Caco-2 (cell line): ENCODE measurements around the gene ETV6. TPM values are rescaled to one million over a fixed set of nuclear protein-coding genes. Genes with fewer than 3 reads are reported as not detected.

Experiments
- BruUV-seq: library from RNA; stranded (reverse); fragments of 400-500 nt; replicated peaks from 2 replicates; lab custom pipeline; 2021; lab: Mats Ljungman, UMichigan
- CTCF ChIA-PET: fragments of 300-600 bp; sonication (Branson Sonifier 250); formaldehyde crosslinking; loops from one replicate; lab custom pipeline; 2022; ENCODE audit warnings: antibody characterized with exemption; lab: Charles Lee
- POLR2A ChIA-PET: fragments of 300-600 bp; sonication (Branson Sonifier 250); formaldehyde crosslinking; loops from one replicate; lab custom pipeline; 2022; ENCODE audit warnings: antibody characterized with exemption; lab: Charles Lee
- DNase-seq, 2 experiments: peaks; one replicate each; pipeline versions ENCODE4 v3.0.0 to v3.0.0-alpha.2; 2020 to 2022
- H3K27me3 ChIP-seq: replicated peaks from 2 replicates; pipeline ENCODE4 v1.6.0; 2011; ENCODE audit warnings: low read length; ENCODE audit not compliant: control insufficient read depth, insufficient read depth
- H3K36me3 ChIP-seq: 2 replicates; pipeline ENCODE4 v1.5.1; 2011; ENCODE audit warnings: low read length; ENCODE audit not compliant: control insufficient read depth, insufficient read depth
- H3K4me1 ChIP-seq: fragments of 250-450 bp; sonication (Bioruptor Pico); 2 replicates; pipeline ENCODE4 v1.5.1; 2020; ENCODE audit warnings: mild to moderate bottlenecking
- H3K4me3 ChIP-seq: 2 replicates; pipeline ENCODE4 v1.5.1; 2011; ENCODE audit warnings: low read depth, mild to moderate bottlenecking, control low read depth, low read length
- H3K9me3 ChIP-seq: fragments of 250-450 bp; sonication (Bioruptor Pico); 2 replicates; pipeline ENCODE4 v1.5.1; 2020; ENCODE audit warnings: mild to moderate bottlenecking, moderate library complexity
- H3K27ac Mint-ChIP-seq: one replicate; pipeline ENCODE4 v1.8.0; 2022; ENCODE audit warnings: mixed read lengths; ENCODE audit not compliant: unreplicated experiment
- H3K27me3 Mint-ChIP-seq: one replicate; pipeline ENCODE4 v1.8.0; 2022; ENCODE audit warnings: mixed read lengths; ENCODE audit not compliant: insufficient read depth, unreplicated experiment
- H3K36me3 Mint-ChIP-seq: one replicate; pipeline ENCODE4 v1.8.0; 2022; ENCODE audit warnings: mild to moderate bottlenecking, mixed read lengths; ENCODE audit not compliant: insufficient read depth, unreplicated experiment
- H3K4me1 Mint-ChIP-seq: one replicate; pipeline ENCODE4 v1.8.0; 2022; ENCODE audit warnings: low read depth, mixed read lengths; ENCODE audit not compliant: unreplicated experiment
- H3K4me3 Mint-ChIP-seq: one replicate; pipeline ENCODE4 v1.8.0; 2022; ENCODE audit warnings: mild to moderate bottlenecking, moderate library complexity, mixed read lengths; ENCODE audit not compliant: unreplicated experiment
- H3K9me3 Mint-ChIP-seq: one replicate; pipeline ENCODE4 v1.8.0; 2022; ENCODE audit warnings: mixed read lengths; ENCODE audit not compliant: unreplicated experiment
- CTCF ChIP-seq, 2 experiments: fragments of 200-600 bp in 1 of 2; IDR thresholded peaks; 1 replicate in 1 of 2; 2 replicates in 1 of 2; pipeline versions ENCODE4 v1.5.1 to v1.8.0; 2011 to 2022; ENCODE audit warnings: antibody characterized with exemption in 1 of 2, control low read depth in 1 of 2, inconsistent platforms in 1 of 2, low read depth in 1 of 2, low read length in 1 of 2, mild to moderate bottlenecking in 1 of 2, moderate library complexity in 1 of 2; ENCODE audit not compliant: insufficient read depth in 1 of 2, severe bottlenecking in 1 of 2, unreplicated experiment in 1 of 2
- intact Hi-C: fragments of 100-400 bp; cut with micrococcal nuclease; formaldehyde crosslinking; loops from one replicate; pipeline ENCODE4 v1.10.0; 2022; ENCODE audit not compliant: unreplicated experiment
- total RNA-seq: library from RNA; stranded (reverse); gene quantifications from 2 replicates; pipeline ENCODE4 v1.2.3, GENCODE V29; 2022

Gene ETV6
- total RNA-seq, 1 experiment from 2014 or later: 15.6 TPM

- Histone ChIP-seq H3K4me1 (no peaks in the 10 kb centered on the region), H3K9me3 (no peaks in the 10 kb centered on the region), H3K4me3 (no peak overlapping the region), H3K27me3 (no peaks in the 10 kb centered on the region), H3K36me3 (no peaks in the 10 kb centered on the region)
- H3K27me3 Mint-ChIP-seq: no peaks in the 10 kb centered on the region
- no peak for TF ChIP-seq CTCF (IDR thresholded peaks at IDR 0.05; ENCODE audit: insufficient read depth in 1 of 2, low read depth in 1 of 2, low read length in 1 of 2, severe bottlenecking in 1 of 2, unreplicated experiment in 1 of 2)
- intact Hi-C loops: no loop called here
- no TSS peak for BruUV-seq
- peaks cover 6% of the 10 kb centered on the region for H3K4me1 Mint-ChIP-seq
- no peak overlapping the region for H3K4me3 Mint-ChIP-seq
- no peaks in the 10 kb centered on the region for H3K9me3 Mint-ChIP-seq
- no peaks in the 10 kb centered on the region for H3K36me3 Mint-ChIP-seq
- CTCF ChIA-PET: no interaction called here
- DNase-seq: no peak
- H3K27ac Mint-ChIP-seq: no peak overlapping the region
- POLR2A ChIA-PET: interaction anchor here (0.9 kb wide), 1 partner anchor 37 kb away, joined by 3 read pairs; the partner anchor contains the start of gene ETV6
Measured at GRCh38 chr12:11686120-11686519, 36.6 kb downstream of the ETV6 start.

GRCh38 chr12:11687528-11687927, 38.1 kb downstream of the ETV6 start:
- no peaks in the 10 kb centered on the region for H3K36me3 Mint-ChIP-seq
- H3K4me3 Mint-ChIP-seq: no peak overlapping the region
- H3K36me3 ChIP-seq: no peaks in the 10 kb centered on the region
- no peaks in the 10 kb centered on the region for H3K9me3 ChIP-seq
- H3K4me3 ChIP-seq: no peak overlapping the region
- no peak overlapping the region for H3K27ac Mint-ChIP-seq
- no peaks in the 10 kb centered on the region for H3K4me1 ChIP-seq
- ChIA-PET POLR2A (interaction anchor here (0.6 kb wide), 1 partner anchor 361 kb away, joined by 5 read pairs; no protein-coding TSS in a partner anchor), CTCF (no interaction called here)
- H3K27me3 Mint-ChIP-seq: no peaks in the 10 kb centered on the region
- intact Hi-C loops: no loop called here
- DNase-seq: no peak
- H3K27me3 ChIP-seq: no peaks in the 10 kb centered on the region
- TF ChIP-seq CTCF (IDR thresholded peaks at IDR 0.05; ENCODE audit: insufficient read depth in 1 of 2, low read depth in 1 of 2, low read length in 1 of 2, severe bottlenecking in 1 of 2, unreplicated experiment in 1 of 2): no peak
- H3K9me3 Mint-ChIP-seq: no peaks in the 10 kb centered on the region
- peaks cover 6% of the 10 kb centered on the region for H3K4me1 Mint-ChIP-seq
- BruUV-seq: no TSS peak

GRCh38 chr12:11688379-11688778, 38.9 kb downstream of the ETV6 start:
- H3K4me1 ChIP-seq: no peaks in the 10 kb centered on the region
- no peaks in the 10 kb centered on the region for H3K36me3 ChIP-seq
- BruUV-seq: no TSS peak
- Mint-ChIP-seq H3K4me1 (peaks cover 6% of the 10 kb centered on the region), H3K9me3 (no peaks in the 10 kb centered on the region), H3K27ac (no peak overlapping the region), H3K4me3 (no peak overlapping the region), H3K36me3 (no peaks in the 10 kb centered on the region), H3K27me3 (no peaks in the 10 kb centered on the region)
- no peak overlapping the region for H3K4me3 ChIP-seq
- DNase-seq: no peak
- H3K9me3 ChIP-seq: no peaks in the 10 kb centered on the region
- H3K27me3 ChIP-seq: no peaks in the 10 kb centered on the region
- intact Hi-C loops: no loop called here
- CTCF ChIA-PET: no interaction called here
- POLR2A ChIA-PET: no interaction called here
- no peak for TF ChIP-seq CTCF (IDR thresholded peaks at IDR 0.05; ENCODE audit: insufficient read depth in 1 of 2, low read depth in 1 of 2, low read length in 1 of 2, severe bottlenecking in 1 of 2, unreplicated experiment in 1 of 2)
